ENCODE results near the gene MBD3L3. TPM values are rescaled to one million over a fixed set of nuclear protein-coding genes. Genes with fewer than 3 reads are reported as not detected.

The MBD3L3 gene
- total RNA-seq, 1 donor from 2014 or later = not detected

DNA sequence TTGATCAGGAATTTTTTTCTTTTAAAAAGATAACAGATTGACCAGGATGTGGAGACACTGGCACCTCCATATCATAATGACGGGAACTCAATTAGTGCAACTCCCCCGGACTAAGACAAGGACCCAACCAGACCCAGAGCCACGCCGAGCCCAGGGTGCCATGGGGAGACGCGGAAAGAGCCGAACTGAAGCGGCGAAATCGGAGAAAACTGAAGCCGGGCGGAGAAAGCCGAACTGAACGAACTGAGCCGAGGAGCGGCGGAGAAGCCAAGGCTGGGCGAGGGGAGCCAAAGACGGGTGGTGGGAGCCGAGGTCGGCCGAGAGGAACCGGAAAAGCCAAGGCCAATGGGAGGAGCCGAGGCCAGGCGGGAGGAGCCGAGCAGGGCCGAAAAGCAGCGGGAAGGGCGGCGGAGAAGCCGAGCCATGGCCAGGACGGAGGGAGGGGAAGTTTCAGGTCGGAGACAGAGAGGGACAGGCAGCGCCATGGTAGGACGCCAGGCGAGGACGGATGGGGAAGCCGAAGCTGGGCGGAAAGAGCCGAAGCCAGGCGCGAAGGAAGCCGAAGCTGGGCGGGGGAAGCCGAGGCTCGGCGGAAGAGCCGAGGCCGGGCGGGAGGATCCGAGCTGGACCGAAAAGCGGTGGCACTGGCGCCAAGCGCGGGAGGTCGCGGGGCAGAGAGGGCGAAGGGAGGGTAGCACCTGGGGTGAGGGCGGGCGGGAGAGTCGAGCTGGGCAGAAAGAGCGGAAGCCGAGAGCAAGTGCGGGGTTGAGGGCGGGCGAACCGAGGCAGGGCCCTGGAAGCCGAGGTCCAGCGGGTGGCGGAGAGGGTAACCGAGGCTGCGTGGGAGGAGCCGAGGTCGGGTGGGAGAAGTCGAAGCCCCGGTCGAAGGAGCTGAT, 40.5 kb upstream of the MBD3L3 start:
- H3K4me1 ChIP-seq = no peaks in the 10 kb centered on the region
- H3K27me3 ChIP-seq = no peaks in the 10 kb centered on the region
- TF ChIP-seq POLR2AphosphoS5 (IDR thresholded peaks at IDR 0.05; ENCODE audit: insufficient read depth in 1 of 2, low read depth in 1 of 2) = peak; percentile 74 to 75
- TF ChIP-seq, protein P1, sequence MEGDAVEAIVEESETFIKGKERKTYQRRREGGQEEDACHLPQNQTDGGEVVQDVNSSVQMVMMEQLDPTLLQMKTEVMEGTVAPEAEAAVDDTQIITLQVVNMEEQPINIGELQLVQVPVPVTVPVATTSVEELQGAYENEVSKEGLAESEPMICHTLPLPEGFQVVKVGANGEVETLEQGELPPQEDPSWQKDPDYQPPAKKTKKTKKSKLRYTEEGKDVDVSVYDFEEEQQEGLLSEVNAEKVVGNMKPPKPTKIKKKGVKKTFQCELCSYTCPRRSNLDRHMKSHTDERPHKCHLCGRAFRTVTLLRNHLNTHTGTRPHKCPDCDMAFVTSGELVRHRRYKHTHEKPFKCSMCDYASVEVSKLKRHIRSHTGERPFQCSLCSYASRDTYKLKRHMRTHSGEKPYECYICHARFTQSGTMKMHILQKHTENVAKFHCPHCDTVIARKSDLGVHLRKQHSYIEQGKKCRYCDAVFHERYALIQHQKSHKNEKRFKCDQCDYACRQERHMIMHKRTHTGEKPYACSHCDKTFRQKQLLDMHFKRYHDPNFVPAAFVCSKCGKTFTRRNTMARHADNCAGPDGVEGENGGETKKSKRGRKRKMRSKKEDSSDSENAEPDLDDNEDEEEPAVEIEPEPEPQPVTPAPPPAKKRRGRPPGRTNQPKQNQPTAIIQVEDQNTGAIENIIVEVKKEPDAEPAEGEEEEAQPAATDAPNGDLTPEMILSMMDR (IDR thresholded peaks at IDR 0.05) = no peak
- no peaks in the 10 kb centered on the region for H3K9me3 ChIP-seq
- intact Hi-C loops (cut with DNase I) = loop anchor here (10.0 kb wide), 1 partner anchor 586 kb away; the partner anchor contains the start of gene TRAPPC5
- H3K36me3 ChIP-seq = no peaks in the 10 kb centered on the region
- H3K27ac ChIP-seq = peak overlapping the region; percentile 96
- peak in 1 of 2 donors; percentile 91 for DNase-seq (ENCODE audit: extremely low spot score in 2 of 2)
- peak overlapping the region; percentile 64 to 68 for H3K4me3 ChIP-seq

DNA sequence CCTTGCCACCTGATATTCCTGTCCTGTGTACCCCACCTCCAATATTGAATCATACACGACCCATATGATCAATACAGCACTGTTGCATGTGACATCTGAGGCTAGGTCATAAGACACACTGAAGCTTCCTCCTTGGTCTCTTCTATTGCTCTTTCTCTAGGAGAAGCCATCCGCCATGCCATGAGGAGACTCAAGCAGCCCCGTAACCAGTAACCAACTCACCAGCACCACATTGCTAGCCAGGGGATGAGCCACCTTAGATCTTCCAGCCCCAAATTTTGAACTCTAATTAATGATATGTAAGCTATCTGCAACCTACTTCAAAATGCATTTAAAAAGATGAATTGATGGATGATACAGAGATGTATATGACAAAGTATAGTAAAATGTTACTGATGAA, 39.6 kb upstream of the MBD3L3 start:
- intact Hi-C loops (cut with DNase I) = loop anchor here (10.0 kb wide), 1 partner anchor 587 kb away; the partner anchor contains the start of gene TRAPPC5

DNA sequence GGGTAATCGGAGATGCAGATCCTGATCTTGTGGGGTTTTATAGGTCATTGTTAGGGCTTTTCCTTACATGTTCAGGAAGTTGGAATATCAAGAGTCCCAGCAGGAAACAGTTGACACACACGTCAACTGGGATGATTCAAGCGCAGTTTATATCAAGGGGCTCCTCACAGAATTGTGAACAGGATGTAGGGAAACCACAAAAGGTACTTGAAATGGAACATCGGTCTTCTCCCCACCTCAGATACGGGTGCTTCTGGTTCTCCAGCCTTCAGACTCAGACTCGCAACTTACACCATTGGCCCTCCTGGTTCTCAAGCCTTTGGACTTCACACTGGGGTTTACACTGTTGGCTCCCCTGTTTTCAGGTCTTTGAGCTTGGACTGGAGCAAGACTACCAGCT, 30.5 kb upstream of the MBD3L3 start:
- H3K27ac ChIP-seq = no peak overlapping the region
- TF ChIP-seq POLR2A (IDR thresholded peaks at IDR 0.05) (no peak), POLR2AphosphoS5 (IDR thresholded peaks at IDR 0.05; ENCODE audit: insufficient read depth in 1 of 2, low read depth in 1 of 2) (no peak)
- TF ChIP-seq, protein P1 (IDR thresholded peaks at IDR 0.05) = no peak
- H3K9me3 ChIP-seq = peaks cover 43% of the 10 kb centered on the region
- peaks cover 0 to 14% of the 10 kb centered on the region in 2 donors for H3K36me3 ChIP-seq
- no peaks in the 10 kb centered on the region for H3K27me3 ChIP-seq
- intact Hi-C loops (cut with DNase I) = no loop called here
- no peak overlapping the region for H3K4me3 ChIP-seq
- DNase-seq (ENCODE audit: extremely low spot score in 2 of 2) = no peak
- H3K4me1 ChIP-seq = no peaks in the 10 kb centered on the region

More for the DNA sequence above, 39.6 kb upstream of the MBD3L3 start:
- Histone ChIP-seq H3K27ac (peak overlapping the region; percentile 96), H3K27me3 (no peaks in the 10 kb centered on the region), H3K4me1 (no peaks in the 10 kb centered on the region), H3K9me3 (no peaks in the 10 kb centered on the region), H3K36me3 (no peaks in the 10 kb centered on the region), H3K4me3 (peak overlapping the region; percentile 64 to 68)
- TF ChIP-seq POLR2A (IDR thresholded peaks at IDR 0.05) (no peak), POLR2AphosphoS5 (IDR thresholded peaks at IDR 0.05; ENCODE audit: insufficient read depth in 1 of 2, low read depth in 1 of 2) (no peak)
- no peak for DNase-seq (ENCODE audit: extremely low spot score in 2 of 2)

DNA sequence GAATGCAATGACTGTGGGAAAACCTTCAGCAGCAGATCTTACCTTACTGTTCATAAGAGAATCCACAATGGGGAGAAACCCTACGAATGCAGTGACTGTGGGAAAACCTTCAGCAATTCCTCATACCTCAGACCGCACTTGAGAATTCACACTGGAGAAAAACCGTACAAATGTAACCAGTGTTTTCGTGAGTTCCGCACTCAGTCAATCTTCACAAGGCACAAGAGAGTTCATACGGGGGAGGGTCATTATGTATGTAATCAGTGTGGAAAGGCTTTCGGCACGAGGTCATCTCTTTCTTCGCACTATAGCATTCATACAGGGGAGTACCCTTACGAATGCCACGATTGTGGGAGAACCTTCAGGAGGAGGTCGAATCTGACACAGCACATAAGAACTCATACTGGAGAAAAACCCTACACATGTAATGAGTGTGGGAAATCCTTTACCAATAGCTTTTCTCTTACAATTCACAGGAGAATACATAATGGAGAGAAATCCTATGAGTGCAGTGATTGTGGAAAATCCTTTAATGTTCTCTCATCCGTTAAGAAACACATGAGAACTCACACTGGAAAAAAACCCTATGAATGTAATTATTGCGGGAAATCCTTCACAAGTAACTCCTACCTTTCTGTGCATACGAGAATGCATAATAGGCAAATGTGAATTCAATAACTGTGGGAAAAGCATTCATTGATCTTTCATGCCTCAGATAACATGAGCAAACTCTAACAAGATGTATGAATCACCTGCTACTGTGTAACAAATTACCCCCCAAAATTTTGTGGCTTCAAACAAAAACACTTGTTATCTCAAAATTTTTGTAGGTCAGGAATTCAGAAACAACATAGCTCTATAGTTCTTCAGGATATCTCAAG, 24.8 kb upstream of the MBD3L3 start:
- Histone ChIP-seq H3K9me3 (peaks cover 87% of the 10 kb centered on the region), H3K27me3 (no peaks in the 10 kb centered on the region), H3K36me3 (peaks cover 39 to 71% of the 10 kb centered on the region in 2 donors), H3K4me3 (peak overlapping the region in 1 of 2 donors; percentile 12), H3K4me1 (no peaks in the 10 kb centered on the region), H3K27ac (no peak overlapping the region)
- intact Hi-C loops (cut with DNase I) = no loop called here
- TF ChIP-seq POLR2A (IDR thresholded peaks at IDR 0.05) (no peak), POLR2AphosphoS5 (IDR thresholded peaks at IDR 0.05; ENCODE audit: insufficient read depth in 1 of 2, low read depth in 1 of 2) (no peak)
- TF ChIP-seq, protein P1 (IDR thresholded peaks at IDR 0.05) = no peak
- no peak for DNase-seq (ENCODE audit: extremely low spot score in 2 of 2)

DNA sequence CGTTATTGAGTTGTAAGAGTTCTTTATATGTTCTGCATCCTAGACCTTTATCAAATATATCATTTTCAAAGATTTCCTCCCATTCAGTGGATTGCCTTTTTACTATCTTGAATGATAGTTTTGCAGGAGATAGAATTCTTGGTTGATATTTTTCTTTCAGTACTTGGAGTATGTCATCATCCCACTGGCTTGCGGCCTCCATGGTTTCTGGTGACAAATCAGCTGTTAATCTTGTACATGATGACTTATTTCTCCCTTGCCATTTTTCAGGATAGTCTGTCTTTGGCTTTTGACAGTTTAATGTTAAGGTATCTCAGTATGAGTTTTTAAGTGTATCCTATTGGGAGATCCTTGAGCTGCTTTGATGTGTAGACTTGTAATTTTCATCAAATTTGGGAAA, 19.5 kb upstream of the MBD3L3 start:
- peaks cover 49 to 100% of the 10 kb centered on the region in 2 donors for H3K36me3 ChIP-seq
- TF ChIP-seq, protein P1 (IDR thresholded peaks at IDR 0.05) = no peak
- TF ChIP-seq POLR2A (IDR thresholded peaks at IDR 0.05) = no peak
- no peak for TF ChIP-seq POLR2AphosphoS5 (IDR thresholded peaks at IDR 0.05; ENCODE audit: insufficient read depth in 1 of 2, low read depth in 1 of 2)
- no peaks in the 10 kb centered on the region for H3K27me3 ChIP-seq
- H3K4me3 ChIP-seq = no peak overlapping the region
- H3K27ac ChIP-seq = no peak overlapping the region
- peaks cover 70% of the 10 kb centered on the region for H3K9me3 ChIP-seq
- intact Hi-C loops (cut with DNase I) = no loop called here
- H3K4me1 ChIP-seq = no peaks in the 10 kb centered on the region
- no peak for DNase-seq (ENCODE audit: extremely low spot score in 2 of 2)

All from vagina (tissue), 2 donors.